Spinal cord (tissue), 10 donors: ENCODE data around the gene PPP1R3C. TPM values are rescaled to one million over a fixed set of nuclear protein-coding genes. Genes with fewer than 3 reads are reported as not detected.

Experiments
- DNase-seq, 6 donors: peaks; one replicate each; pipeline versions ENCODE4 v3.0.0 to v3.0.0-alpha.2; 2013 to 2015; ENCODE audit warnings: low spot score in 6 of 6, low read depth in 4 of 6
- H3K27ac ChIP-seq: one replicate; pipeline ENCODE4 v1.5.1; 2013; ENCODE audit warnings: low read depth, low read length, control low read depth
- H3K27me3 ChIP-seq: one replicate; pipeline ENCODE4 v1.6.1; 2013; ENCODE audit warnings: low read length; ENCODE audit not compliant: control insufficient read depth, insufficient read depth
- H3K36me3 ChIP-seq: one replicate; pipeline ENCODE4 v1.6.1; 2013; ENCODE audit warnings: low read length; ENCODE audit not compliant: control insufficient read depth, insufficient read depth
- H3K4me1 ChIP-seq: one replicate; pipeline ENCODE4 v1.6.1; 2013; ENCODE audit warnings: low read length; ENCODE audit not compliant: control insufficient read depth, insufficient read depth
- H3K4me3 ChIP-seq: one replicate; pipeline ENCODE4 v1.5.1; 2013; ENCODE audit warnings: low read depth, low read length, control low read depth
- H3K9me3 ChIP-seq: one replicate; pipeline ENCODE4 v1.6.1; 2013; ENCODE audit warnings: low read length; ENCODE audit not compliant: control insufficient read depth, insufficient read depth
- WGBS: methylation state at CpG from one replicate; pipeline ENCODE4 v1.1.5; 2013; ENCODE audit warnings: missing lambda C conversion rate; ENCODE audit not compliant: insufficient coverage; 5-methylcytosine and 5-hydroxymethylcytosine counted together
- polyA plus RNA-seq, 2 donors: library from polyadenylated mRNA; unstranded; fragments of 120-200 nt; gene quantifications; one replicate each; pipeline ENCODE4 v1.2.1, GENCODE V29; 2013; ENCODE audit not compliant: insufficient read length in 2 of 2
- total RNA-seq, 2 donors: library from RNA; depleted of rRNA in 1 of 2; stranded (reverse); fragments of 120-200 nt in 1 of 2; fragments of >200 nt in 1 of 2; gene quantifications; one replicate each; pipeline versions ENCODE4 v1.2.3 to v1.2.4, GENCODE V29; 2013 to 2014
- donor health status: healthy.

PPP1R3C gene
- total and polyA plus RNA-seq, 4 donors = 16.8 to 48.2 (median 35.2) TPM

- no peak overlapping the region for H3K4me3 ChIP-seq
- no peaks in the 10 kb centered on the region for H3K9me3 ChIP-seq
- WGBS = no CpG with 5 or more reads among the region's 1 CpG
Observed at GRCh38 chr10:91616137-91616536, 16.7 kb downstream of the PPP1R3C start.

GRCh38 chr10:91614225-91614624, 18.6 kb downstream of the PPP1R3C start:
- Histone ChIP-seq H3K4me1 (no peaks in the 10 kb centered on the region), H3K27ac (no peak overlapping the region)
- 75% methylated on average over 2 of the region's 2 CpGs for WGBS

More at GRCh38 chr10:91616137-91616536, 16.7 kb downstream of the PPP1R3C start:
- Histone ChIP-seq H3K4me1 (no peaks in the 10 kb centered on the region), H3K36me3 (no peaks in the 10 kb centered on the region), H3K27ac (no peak overlapping the region), H3K27me3 (no peaks in the 10 kb centered on the region)
- DNase-seq = no peak

GRCh38 chr10:91613411-91614187, 19.3 kb downstream of the PPP1R3C start:
- DNase-seq = no peak
- 90% methylated on average over 3 of the region's 4 CpGs for WGBS
- H3K27ac ChIP-seq = no peak overlapping the region

More at GRCh38 chr10:91614225-91614624, 18.6 kb downstream of the PPP1R3C start:
- Histone ChIP-seq H3K36me3 (no peaks in the 10 kb centered on the region), H3K27me3 (no peaks in the 10 kb centered on the region), H3K4me3 (no peak overlapping the region), H3K9me3 (no peaks in the 10 kb centered on the region)
- DNase-seq = no peak

DNA sequence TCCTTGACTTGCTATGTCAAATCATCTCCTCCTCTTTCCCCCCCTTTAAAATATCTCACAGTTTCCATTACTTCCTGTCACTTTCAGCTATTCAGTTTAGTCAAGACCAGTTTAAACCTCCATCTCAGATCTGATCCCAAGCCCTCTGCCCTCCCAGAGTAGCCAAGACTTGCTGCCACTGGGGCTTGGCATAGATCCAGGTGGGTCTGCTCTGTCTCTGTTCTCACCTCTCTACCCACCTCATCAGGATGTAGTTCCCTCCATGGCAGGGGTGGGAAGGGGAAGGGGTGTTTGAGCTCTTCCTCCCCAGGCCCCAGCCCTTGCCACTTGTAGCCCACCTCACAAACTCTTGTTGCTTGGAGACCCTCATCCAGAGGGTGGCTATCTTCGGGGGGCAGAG, 22.0 kb downstream of the PPP1R3C start:
- H3K27me3 ChIP-seq = no peaks in the 10 kb centered on the region
- H3K4me3 ChIP-seq = no peak overlapping the region
- peaks cover under 1% of the 10 kb centered on the region for H3K9me3 ChIP-seq
- WGBS = 50% methylated on average over 1 of the region's 1 CpG
- no peak overlapping the region for H3K27ac ChIP-seq
- no peak for DNase-seq
- H3K36me3 ChIP-seq = no peaks in the 10 kb centered on the region
- H3K4me1 ChIP-seq = peaks cover 17% of the 10 kb centered on the region

More at GRCh38 chr10:91613411-91614187, 19.3 kb downstream of the PPP1R3C start:
- H3K4me1 ChIP-seq = peaks cover 6% of the 10 kb centered on the region
- no peak overlapping the region for H3K4me3 ChIP-seq
- H3K36me3 ChIP-seq = no peaks in the 10 kb centered on the region
- H3K27me3 ChIP-seq = no peaks in the 10 kb centered on the region
- H3K9me3 ChIP-seq = no peaks in the 10 kb centered on the region

DNA sequence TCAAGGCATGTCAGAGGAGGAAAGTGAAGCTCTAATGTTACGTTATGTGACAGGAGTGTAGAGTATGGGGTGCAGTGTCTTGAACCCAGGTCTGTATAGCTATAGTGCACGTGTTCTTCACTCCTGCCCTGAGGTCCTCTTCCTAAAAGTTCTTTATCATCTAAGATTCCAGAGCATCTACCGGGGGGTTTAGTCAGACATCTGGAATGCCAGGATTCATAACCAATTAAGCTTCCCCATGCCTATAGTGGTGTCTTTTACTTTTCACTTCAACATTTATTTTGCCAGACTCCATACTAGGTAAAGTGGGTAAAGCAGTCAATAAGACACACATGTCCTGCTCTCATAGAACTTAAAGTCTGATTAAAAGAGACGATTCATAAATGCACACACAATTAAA, 22.4 kb downstream of the PPP1R3C start:
- Histone ChIP-seq H3K36me3 (no peaks in the 10 kb centered on the region), H3K9me3 (peaks cover 2% of the 10 kb centered on the region)

GRCh38 chr10:91607646-91608403, 25.0 kb downstream of the PPP1R3C start:
- no peak for DNase-seq
- Histone ChIP-seq H3K9me3 (peaks cover 2% of the 10 kb centered on the region), H3K4me1 (peaks cover 17% of the 10 kb centered on the region), H3K36me3 (no peaks in the 10 kb centered on the region), H3K27ac (peak overlapping the region; percentile 78), H3K4me3 (no peak overlapping the region), H3K27me3 (no peaks in the 10 kb centered on the region)
- WGBS = 63% methylated on average over 5 of the region's 5 CpGs

More for the DNA sequence above, 22.4 kb downstream of the PPP1R3C start:
- H3K27ac ChIP-seq = no peak overlapping the region
- WGBS = 86% methylated on average over 2 of the region's 4 CpGs
- H3K27me3 ChIP-seq = no peaks in the 10 kb centered on the region
- no peak overlapping the region for H3K4me3 ChIP-seq
- no peak for DNase-seq
- H3K4me1 ChIP-seq = peaks cover 17% of the 10 kb centered on the region

GRCh38 chr10:91605968-91606367, 26.9 kb downstream of the PPP1R3C start:
- Histone ChIP-seq H3K27me3 (no peaks in the 10 kb centered on the region), H3K4me1 (peaks cover 17% of the 10 kb centered on the region), H3K4me3 (no peak overlapping the region), H3K36me3 (no peaks in the 10 kb centered on the region), H3K9me3 (peaks cover 2% of the 10 kb centered on the region), H3K27ac (no peak overlapping the region)
- no peak for DNase-seq

DNA sequence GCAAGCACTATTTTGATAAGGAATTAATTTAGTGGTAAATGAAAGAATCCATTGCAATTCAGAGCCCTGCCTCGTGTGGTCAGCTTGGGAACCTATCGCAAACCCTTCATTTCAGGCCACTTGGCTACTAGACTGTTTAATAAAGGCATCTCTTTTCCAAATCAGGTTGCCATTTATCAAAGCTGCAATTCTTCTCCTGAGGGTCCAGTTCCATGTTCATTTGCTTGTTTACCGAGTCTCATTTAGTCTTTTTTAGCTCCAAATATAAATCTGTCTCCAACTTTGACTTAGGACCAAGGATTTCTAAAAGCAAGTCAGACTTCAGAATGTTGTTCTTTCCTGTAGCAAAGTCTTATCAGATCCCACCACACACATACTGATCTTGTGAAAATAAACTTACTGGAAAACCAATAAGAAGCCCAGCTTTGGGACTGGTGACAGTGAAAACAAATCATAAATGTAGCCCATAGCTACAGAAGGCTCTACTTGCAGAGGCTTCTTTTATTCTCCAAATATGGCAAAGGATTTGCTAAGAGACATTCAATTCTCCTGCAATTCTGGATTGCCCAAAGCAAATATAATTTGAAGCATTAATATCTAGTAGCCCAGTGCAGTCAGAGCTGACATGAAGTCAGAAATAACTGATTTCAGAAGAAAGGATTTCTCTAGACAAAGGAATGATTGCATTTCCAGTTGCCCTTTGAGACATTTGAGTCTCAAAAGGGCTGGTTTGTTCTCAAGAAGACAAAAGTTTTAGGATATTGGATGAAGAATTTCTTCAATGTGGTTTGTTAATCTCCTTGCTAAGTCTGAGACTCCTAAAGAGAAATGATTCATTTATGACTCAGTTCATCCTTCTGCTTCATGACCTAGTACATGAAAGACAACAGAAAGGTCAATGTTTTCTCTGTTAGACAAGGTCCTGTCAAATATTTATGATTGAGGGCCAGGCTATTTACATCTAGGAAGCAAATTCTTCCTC, 28.0 kb downstream of the PPP1R3C start:
- no peak for DNase-seq
- 77% methylated on average over 3 of the region's 3 CpGs for WGBS
- peaks cover 20% of the 10 kb centered on the region for H3K4me1 ChIP-seq
- H3K27me3 ChIP-seq = no peaks in the 10 kb centered on the region
- H3K4me3 ChIP-seq = no peak overlapping the region
- H3K9me3 ChIP-seq = peaks cover 2% of the 10 kb centered on the region
- H3K36me3 ChIP-seq = no peaks in the 10 kb centered on the region
- H3K27ac ChIP-seq = no peak overlapping the region

DNA sequence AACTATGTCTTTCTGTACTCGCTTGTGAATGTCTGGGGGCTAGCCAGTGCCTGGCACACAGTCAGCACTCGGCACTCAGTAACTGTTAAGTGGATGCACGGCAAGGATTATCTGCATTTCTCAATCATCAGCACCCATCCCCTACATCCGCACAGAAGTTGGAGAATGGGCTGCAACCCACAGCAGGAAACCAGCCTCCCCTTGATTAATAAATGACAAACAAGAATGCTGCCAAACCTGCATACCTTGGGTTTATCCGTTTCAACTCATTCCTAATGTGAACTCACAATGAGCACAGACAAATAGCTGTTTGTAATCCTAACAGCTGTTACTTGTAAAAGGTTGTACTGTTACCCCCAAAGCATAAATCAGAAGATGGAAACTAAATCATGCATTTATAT, 28.9 kb downstream of the PPP1R3C start:
- no peaks in the 10 kb centered on the region for H3K27me3 ChIP-seq
- peaks cover 17% of the 10 kb centered on the region for H3K4me1 ChIP-seq
- no peaks in the 10 kb centered on the region for H3K36me3 ChIP-seq
- H3K27ac ChIP-seq = no peak overlapping the region
- no CpG with 5 or more reads among the region's 5 CpGs for WGBS
- peaks cover 2% of the 10 kb centered on the region for H3K9me3 ChIP-seq
- H3K4me3 ChIP-seq = no peak overlapping the region
- DNase-seq = no peak
